GM23338 (cell line): Measurements from ENCODE around the gene OPN3. TPM values are rescaled to one million over a fixed set of nuclear protein-coding genes. Genes with fewer than 3 reads are reported as not detected.

Experiments used
- ATAC-seq: fragments of 200-7000 bp; cut with Tn5 transposase; 3 replicates; pipeline ENCODE4 v1.9.1; 2020
- DNase-seq: peaks from one replicate; pipeline ENCODE4 v3.0.0-alpha.2; 2015; ENCODE audit warnings: low spot score
- H2AFZ ChIP-seq: fragments of 200-600 bp; sonication (generic); 2 replicates; pipeline ENCODE4 v1.8.0; 2016; ENCODE audit warnings: antibody characterized with exemption, mild to moderate bottlenecking, moderate library complexity
- H3F3A ChIP-seq: fragments of 200-600 bp; sonication (generic); replicated peaks from 2 replicates; pipeline ENCODE4 v1.8.0; 2017; ENCODE audit warnings: antibody characterized with exemption, mixed run types, low read depth
- H3K27ac ChIP-seq: fragments of 200-600 bp; sonication (generic); 2 replicates; pipeline ENCODE4 v1.6.1; 2016; ENCODE audit warnings: low read depth
- H3K27me3 ChIP-seq: fragments of 200-600 bp; sonication (generic); 2 replicates; pipeline ENCODE4 v1.8.0; 2016; ENCODE audit warnings: mild to moderate bottlenecking, mixed run types, moderate library complexity; ENCODE audit not compliant: insufficient read depth
- H3K36me3 ChIP-seq: fragments of 200-600 bp; sonication (generic); 2 replicates; pipeline ENCODE4 v1.8.0; 2016; ENCODE audit warnings: mild to moderate bottlenecking; ENCODE audit not compliant: insufficient read depth
- H3K4me1 ChIP-seq: fragments of 200-600 bp; sonication (generic); 2 replicates; pipeline ENCODE4 v1.8.0; 2016; ENCODE audit warnings: mild to moderate bottlenecking, moderate library complexity; ENCODE audit not compliant: insufficient read depth
- H3K4me2 ChIP-seq: fragments of 200-600 bp; sonication (generic); 2 replicates; pipeline ENCODE4 v1.7.1; 2017; ENCODE audit warnings: mixed run types
- H3K4me3 ChIP-seq: fragments of 200-600 bp; sonication (generic); 2 replicates; pipeline ENCODE4 v1.6.1; 2016; ENCODE audit warnings: mixed run types
- H3K79me2 ChIP-seq: fragments of 200-600 bp; sonication (generic); replicated peaks from 2 replicates; pipeline ENCODE4 v1.8.0; 2017; ENCODE audit warnings: mild to moderate bottlenecking; ENCODE audit not compliant: insufficient read depth
- H3K9me2 ChIP-seq: fragments of 200-600 bp; sonication (generic); 2 replicates; pipeline ENCODE4 v1.8.0; 2017; ENCODE audit not compliant: insufficient read depth
- H4K20me1 ChIP-seq: fragments of 200-600 bp; sonication (generic); replicated peaks from 2 replicates; pipeline ENCODE4 v1.8.0; 2017; ENCODE audit warnings: mild to moderate bottlenecking; ENCODE audit not compliant: insufficient read depth
- H3K27ac Mint-ChIP-seq: 2 replicates; pipeline ENCODE4 v1.8.0; 2020; ENCODE audit warnings: inconsistent platforms, mild to moderate bottlenecking, moderate library complexity, mixed read lengths
- H3K27me3 Mint-ChIP-seq: 3 replicates; pipeline ENCODE4 v1.8.0; 2022; ENCODE audit warnings: low read depth, mild to moderate bottlenecking, moderate library complexity, mixed read lengths, inconsistent platforms; ENCODE audit not compliant: insufficient read depth, poor library complexity
- H3K36me3 Mint-ChIP-seq: 3 replicates; pipeline ENCODE4 v1.8.0; 2021; ENCODE audit warnings: low read depth, mild to moderate bottlenecking, inconsistent platforms, moderate library complexity, mixed read lengths
- H3K4me1 Mint-ChIP-seq: 3 replicates; pipeline ENCODE4 v1.8.0; 2020; ENCODE audit warnings: mild to moderate bottlenecking, inconsistent platforms, mixed read lengths
- H3K4me3 Mint-ChIP-seq: 3 replicates; pipeline ENCODE4 v1.8.0; 2021; ENCODE audit warnings: moderate library complexity, mild to moderate bottlenecking, inconsistent platforms, mixed read lengths
- H3K9me3 Mint-ChIP-seq: 3 replicates; pipeline ENCODE4 v1.8.0; 2020; ENCODE audit warnings: moderate library complexity, mild to moderate bottlenecking, inconsistent platforms, mixed read lengths
- EZH2phosphoT487 ChIP-seq: fragments of 200-600 bp; sonication (generic); IDR thresholded peaks from one replicate; pipeline ENCODE4 v1.8.1; 2018; ENCODE audit warnings: antibody characterized with exemption; ENCODE audit not compliant: unreplicated experiment
- STAT1 ChIP-seq: IDR thresholded peaks from one replicate; pipeline ENCODE4 v1.6.1; 2016; ENCODE audit warnings: antibody characterized with exemption; ENCODE audit not compliant: unreplicated experiment
- ZNF114 ChIP-seq: fragments of 250-450 bp; sonication (Bioruptor Pico); IDR thresholded peaks from 2 replicates; pipeline ENCODE4 v1.5.0; 2020; ENCODE audit warnings: mild to moderate bottlenecking, moderate library complexity
- polyA plus RNA-seq: library from polyadenylated mRNA; unstranded; fragments of >200 nt; fragmentation: Nextera tagmentation; extraction: Ambion mirVana; gene quantifications from 2 replicates; pipeline ENCODE4 v1.2.1, GENCODE V29; 2016
- total RNA-seq: library from RNA; depleted of rRNA; stranded (reverse); fragments of >200 nt; shearing (Covaris generic); gene quantifications from 2 replicates; pipeline ENCODE4 v1.2.3, GENCODE V29; 2014
- TF ChIP-seq, protein P1 (sequence below): fragments of 250-450 bp; sonication (Bioruptor Pico); IDR thresholded peaks from 2 replicates; pipeline ENCODE4 v1.5.0; 2020; ENCODE audit warnings: mild to moderate bottlenecking, moderate library complexity

Gene OPN3
- total and polyA plus RNA-seq, 2 experiments from 2014 or later, result 23.7 to 46.8 TPM

DNA sequence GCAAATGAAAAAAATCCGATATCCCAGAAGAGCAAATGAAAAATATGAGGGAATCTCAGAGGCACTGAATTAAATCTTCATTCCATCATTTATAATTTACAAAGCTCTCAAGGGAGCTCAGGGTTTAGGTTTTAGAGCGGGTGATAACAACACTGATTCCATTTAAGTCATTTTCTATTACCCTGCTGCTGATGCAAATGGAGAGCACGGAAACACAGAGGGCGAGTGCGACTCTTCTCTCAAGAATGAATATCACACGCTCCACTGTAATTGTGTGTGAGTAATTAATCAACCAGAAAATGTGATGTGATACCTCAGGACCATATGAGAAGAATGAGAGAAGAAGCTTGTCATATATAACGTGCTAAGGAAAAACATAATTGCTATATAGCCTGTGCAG lies 22.7 kb downstream of the OPN3 start:
- Histone ChIP-seq H3K79me2 (no peaks in the 10 kb centered on the region), H3K4me1 (no peaks in the 10 kb centered on the region), H3K9me2 (no peaks in the 10 kb centered on the region), H4K20me1 (0 out of 2 replicates have a peak, but pooled peaks cover 5% of the 10 kb centered on the region), H3K36me3 (no peaks in the 10 kb centered on the region), H3K27me3 (no peaks in the 10 kb centered on the region), H2AFZ (no peak overlapping the region), H3K4me3 (no peak overlapping the region), H3F3A (no peaks in the 10 kb centered on the region), H3K4me2 (no peak overlapping the region), H3K27ac (no peak overlapping the region)
- Mint-ChIP-seq H3K4me3 (no peak overlapping the region), H3K27me3 (peaks cover 6% of the 10 kb centered on the region), H3K36me3 (no peaks in the 10 kb centered on the region), H3K27ac (no peak overlapping the region), H3K4me1 (no peaks in the 10 kb centered on the region), H3K9me3 (no peaks in the 10 kb centered on the region)
- no peak for TF ChIP-seq EZH2phosphoT487
- no peak for TF ChIP-seq ZNF114 (CRISPR knock-in tag)
- TF ChIP-seq, protein P1, sequence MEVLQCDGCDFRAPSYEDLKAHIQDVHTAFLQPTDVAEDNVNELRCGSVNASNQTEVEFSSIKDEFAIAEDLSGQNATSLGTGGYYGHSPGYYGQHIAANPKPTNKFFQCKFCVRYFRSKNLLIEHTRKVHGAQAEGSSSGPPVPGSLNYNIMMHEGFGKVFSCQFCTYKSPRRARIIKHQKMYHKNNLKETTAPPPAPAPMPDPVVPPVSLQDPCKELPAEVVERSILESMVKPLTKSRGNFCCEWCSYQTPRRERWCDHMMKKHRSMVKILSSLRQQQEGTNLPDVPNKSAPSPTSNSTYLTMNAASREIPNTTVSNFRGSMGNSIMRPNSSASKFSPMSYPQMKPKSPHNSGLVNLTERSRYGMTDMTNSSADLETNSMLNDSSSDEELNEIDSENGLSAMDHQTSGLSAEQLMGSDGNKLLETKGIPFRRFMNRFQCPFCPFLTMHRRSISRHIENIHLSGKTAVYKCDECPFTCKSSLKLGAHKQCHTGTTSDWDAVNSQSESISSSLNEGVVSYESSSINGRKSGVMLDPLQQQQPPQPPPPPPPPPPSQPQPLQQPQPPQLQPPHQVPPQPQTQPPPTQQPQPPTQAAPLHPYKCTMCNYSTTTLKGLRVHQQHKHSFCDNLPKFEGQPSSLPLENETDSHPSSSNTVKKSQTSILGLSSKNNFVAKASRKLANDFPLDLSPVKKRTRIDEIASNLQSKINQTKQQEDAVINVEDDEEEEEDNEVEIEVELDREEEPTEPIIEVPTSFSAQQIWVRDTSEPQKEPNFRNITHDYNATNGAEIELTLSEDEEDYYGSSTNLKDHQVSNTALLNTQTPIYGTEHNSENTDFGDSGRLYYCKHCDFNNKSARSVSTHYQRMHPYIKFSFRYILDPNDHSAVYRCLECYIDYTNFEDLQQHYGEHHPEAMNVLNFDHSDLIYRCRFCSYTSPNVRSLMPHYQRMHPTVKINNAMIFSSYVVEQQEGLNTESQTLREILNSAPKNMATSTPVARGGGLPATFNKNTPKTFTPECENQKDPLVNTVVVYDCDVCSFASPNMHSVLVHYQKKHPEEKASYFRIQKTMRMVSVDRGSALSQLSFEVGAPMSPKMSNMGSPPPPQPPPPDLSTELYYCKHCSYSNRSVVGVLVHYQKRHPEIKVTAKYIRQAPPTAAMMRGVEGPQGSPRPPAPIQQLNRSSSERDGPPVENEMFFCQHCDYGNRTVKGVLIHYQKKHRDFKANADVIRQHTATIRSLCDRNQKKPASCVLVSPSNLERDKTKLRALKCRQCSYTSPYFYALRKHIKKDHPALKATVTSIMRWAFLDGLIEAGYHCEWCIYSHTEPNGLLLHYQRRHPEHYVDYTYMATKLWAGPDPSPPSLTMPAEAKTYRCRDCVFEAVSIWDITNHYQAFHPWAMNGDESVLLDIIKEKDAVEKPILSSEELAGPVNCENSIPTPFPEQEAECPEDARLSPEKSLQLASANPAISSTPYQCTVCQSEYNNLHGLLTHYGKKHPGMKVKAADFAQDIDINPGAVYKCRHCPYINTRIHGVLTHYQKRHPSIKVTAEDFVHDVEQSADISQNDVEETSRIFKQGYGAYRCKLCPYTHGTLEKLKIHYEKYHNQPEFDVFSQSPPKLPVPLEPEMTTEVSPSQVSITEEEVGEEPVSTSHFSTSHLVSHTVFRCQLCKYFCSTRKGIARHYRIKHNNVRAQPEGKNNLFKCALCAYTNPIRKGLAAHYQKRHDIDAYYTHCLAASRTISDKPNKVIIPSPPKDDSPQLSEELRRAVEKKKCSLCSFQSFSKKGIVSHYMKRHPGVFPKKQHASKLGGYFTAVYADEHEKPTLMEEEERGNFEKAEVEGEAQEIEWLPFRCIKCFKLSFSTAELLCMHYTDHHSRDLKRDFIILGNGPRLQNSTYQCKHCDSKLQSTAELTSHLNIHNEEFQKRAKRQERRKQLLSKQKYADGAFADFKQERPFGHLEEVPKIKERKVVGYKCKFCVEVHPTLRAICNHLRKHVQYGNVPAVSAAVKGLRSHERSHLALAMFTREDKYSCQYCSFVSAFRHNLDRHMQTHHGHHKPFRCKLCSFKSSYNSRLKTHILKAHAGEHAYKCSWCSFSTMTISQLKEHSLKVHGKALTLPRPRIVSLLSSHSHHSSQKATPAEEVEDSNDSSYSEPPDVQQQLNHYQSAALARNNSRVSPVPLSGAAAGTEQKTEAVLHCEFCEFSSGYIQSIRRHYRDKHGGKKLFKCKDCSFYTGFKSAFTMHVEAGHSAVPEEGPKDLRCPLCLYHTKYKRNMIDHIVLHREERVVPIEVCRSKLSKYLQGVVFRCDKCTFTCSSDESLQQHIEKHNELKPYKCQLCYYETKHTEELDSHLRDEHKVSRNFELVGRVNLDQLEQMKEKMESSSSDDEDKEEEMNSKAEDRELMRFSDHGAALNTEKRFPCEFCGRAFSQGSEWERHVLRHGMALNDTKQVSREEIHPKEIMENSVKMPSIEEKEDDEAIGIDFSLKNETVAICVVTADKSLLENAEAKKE (CRISPR knock-in tag), result no peak
- no peak for TF ChIP-seq STAT1
- ATAC-seq (no peak), DNase-seq (no peak)

DNA sequence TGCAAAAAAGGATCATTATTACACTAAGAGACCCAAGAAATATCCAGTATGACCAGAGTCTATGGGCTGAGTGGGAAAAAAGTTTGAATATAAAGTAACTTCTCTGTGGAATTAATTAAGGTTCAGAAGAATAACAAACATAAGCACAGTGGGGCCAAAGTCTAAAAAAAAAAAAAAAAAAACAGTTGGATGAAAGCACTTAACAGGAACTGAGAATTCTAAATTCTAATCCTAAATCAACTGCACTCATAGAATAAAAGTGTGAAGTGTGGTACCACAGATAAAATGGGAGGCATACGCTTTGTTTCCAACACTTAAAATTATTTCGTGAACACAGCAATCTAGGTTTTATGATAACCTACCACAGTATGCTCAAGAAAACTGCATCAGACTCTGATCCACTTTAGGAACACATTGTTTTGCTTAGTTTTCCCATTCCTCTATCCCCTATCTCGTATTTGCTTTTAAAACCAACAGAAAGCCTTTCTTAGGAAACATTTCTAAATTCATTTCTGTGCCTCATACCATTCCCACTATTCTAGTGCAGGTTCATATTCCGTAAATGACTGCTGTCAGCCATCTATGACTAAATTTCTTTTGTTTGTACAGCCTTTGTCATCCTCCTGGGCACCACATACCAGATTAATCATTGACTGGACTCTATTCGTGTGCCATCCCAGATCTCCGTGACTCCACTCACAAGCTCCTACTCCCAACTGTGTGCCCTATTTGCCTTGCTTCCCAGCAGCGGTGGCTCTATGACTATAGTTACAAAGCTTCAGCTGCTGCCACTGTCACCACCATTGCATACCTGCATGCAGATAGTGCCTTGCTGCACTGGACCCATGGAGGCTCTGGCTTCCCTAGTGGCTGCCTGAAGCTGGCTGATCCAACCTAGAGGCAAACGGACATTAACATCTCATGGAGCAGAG lies 24.9 kb downstream of the OPN3 start:
- H3K79me2 ChIP-seq, result no peaks in the 10 kb centered on the region
- DNase-seq, result no peak
- no peaks in the 10 kb centered on the region for H4K20me1 ChIP-seq
- H2AFZ ChIP-seq, result no peak overlapping the region
- Mint-ChIP-seq H3K4me3 (no peak overlapping the region), H3K4me1 (no peaks in the 10 kb centered on the region), H3K9me3 (no peaks in the 10 kb centered on the region), H3K27ac (no peak overlapping the region), H3K27me3 (peaks cover 4% of the 10 kb centered on the region), H3K36me3 (no peaks in the 10 kb centered on the region)
- no peaks in the 10 kb centered on the region for H3K9me2 ChIP-seq
- H3K27me3 ChIP-seq, result no peaks in the 10 kb centered on the region
- no peaks in the 10 kb centered on the region for H3F3A ChIP-seq
- H3K36me3 ChIP-seq, result no peaks in the 10 kb centered on the region
- no peak overlapping the region for H3K4me2 ChIP-seq
- no peak for ATAC-seq
- no peak overlapping the region for H3K4me3 ChIP-seq
- H3K27ac ChIP-seq, result no peak overlapping the region
- no peaks in the 10 kb centered on the region for H3K4me1 ChIP-seq
- TF ChIP-seq ZNF114 (CRISPR knock-in tag), result no peak
- TF ChIP-seq, protein P1 (CRISPR knock-in tag), result no peak
